Measurements from ENCODE around the gene OR51E1.

DNA sequence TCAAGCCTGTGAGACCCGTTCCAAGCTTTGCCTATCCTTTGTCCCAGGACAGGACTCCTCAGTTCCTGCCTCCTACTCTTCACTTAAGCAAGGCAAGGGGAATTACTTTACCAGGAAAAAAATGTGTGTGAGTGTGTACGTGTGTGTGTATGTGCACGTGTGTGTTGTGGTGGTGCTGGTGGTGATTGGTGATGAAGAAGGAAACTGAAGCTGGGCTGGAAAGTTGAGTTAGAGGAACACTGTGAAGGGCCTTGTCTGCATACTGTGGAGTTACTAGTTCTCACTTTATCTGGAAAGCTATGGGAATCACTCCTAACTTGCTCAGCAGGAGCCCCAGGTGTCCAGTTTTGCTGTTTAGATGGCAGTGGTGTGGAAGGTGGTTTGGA is 6.1 kb upstream of the OR51E1 start:
- TF ChIP-seq, protein P1, sequence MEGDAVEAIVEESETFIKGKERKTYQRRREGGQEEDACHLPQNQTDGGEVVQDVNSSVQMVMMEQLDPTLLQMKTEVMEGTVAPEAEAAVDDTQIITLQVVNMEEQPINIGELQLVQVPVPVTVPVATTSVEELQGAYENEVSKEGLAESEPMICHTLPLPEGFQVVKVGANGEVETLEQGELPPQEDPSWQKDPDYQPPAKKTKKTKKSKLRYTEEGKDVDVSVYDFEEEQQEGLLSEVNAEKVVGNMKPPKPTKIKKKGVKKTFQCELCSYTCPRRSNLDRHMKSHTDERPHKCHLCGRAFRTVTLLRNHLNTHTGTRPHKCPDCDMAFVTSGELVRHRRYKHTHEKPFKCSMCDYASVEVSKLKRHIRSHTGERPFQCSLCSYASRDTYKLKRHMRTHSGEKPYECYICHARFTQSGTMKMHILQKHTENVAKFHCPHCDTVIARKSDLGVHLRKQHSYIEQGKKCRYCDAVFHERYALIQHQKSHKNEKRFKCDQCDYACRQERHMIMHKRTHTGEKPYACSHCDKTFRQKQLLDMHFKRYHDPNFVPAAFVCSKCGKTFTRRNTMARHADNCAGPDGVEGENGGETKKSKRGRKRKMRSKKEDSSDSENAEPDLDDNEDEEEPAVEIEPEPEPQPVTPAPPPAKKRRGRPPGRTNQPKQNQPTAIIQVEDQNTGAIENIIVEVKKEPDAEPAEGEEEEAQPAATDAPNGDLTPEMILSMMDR (IDR thresholded peaks at IDR 0.05): no peak
- TF ChIP-seq EP300 (IDR thresholded peaks at IDR 0.05): no peak
